HEK293 (cell line): ENCODE data around the gene ANGPTL5.
A peak's percentile ranks its signal among the peaks of the same experiment; 100 is the strongest.

Experiments used
- CTCF ChIA-PET: fragments of 350-600 bp; formaldehyde crosslinking; extraction: SDS; loops from one replicate; lab custom pipeline; 2021; ENCODE audit warnings: antibody characterized with exemption; lab: Yijun Ruan, JAX
- POLR2A ChIA-PET: fragments of 300-600 bp; formaldehyde crosslinking; extraction: SDS; loops from one replicate; lab custom pipeline; 2020; ENCODE audit warnings: antibody characterized with exemption, inconsistent platforms; lab: Yijun Ruan, JAX
- H3K27ac ChIP-seq: fragments of 200-500 bp; sonication (Bioruptor generic); 2 replicates; pipeline ENCODE4 v1.5.1; 2014; ENCODE audit warnings: low read depth, low read length, control low read depth, inconsistent platforms; ENCODE audit errors: extremely low read depth
- H3K36me3 ChIP-seq, 2 experiments: fragments of 200-500 bp in 1 of 2; sonication (Bioruptor generic) in 1 of 2; 1 replicate in 1 of 2; 2 replicates in 1 of 2; pipeline ENCODE4 v1.5.1; 2014 to 2017; ENCODE audit warnings: inconsistent platforms in 2 of 2, low read length in 2 of 2; ENCODE audit not compliant: control insufficient read depth in 2 of 2, insufficient read depth in 1 of 2
- H3K4me1 ChIP-seq: fragments of 200-500 bp; sonication (Bioruptor generic); 2 replicates; pipeline ENCODE4 v1.5.1; 2014; ENCODE audit warnings: mild to moderate bottlenecking, low read length, inconsistent platforms; ENCODE audit not compliant: control insufficient read depth, insufficient read depth
- H3K4me3 ChIP-seq: 2 replicates; pipeline ENCODE4 v1.5.1; 2011; ENCODE audit warnings: low read depth, mild to moderate bottlenecking, control low read depth, low read length, moderate library complexity
- H3K9me3 ChIP-seq: fragments of 200-500 bp; sonication (Bioruptor generic); 2 replicates; pipeline ENCODE4 v1.5.1; 2014; ENCODE audit warnings: low read depth, low read length, inconsistent platforms; ENCODE audit not compliant: control insufficient read depth, insufficient read depth
- FEZF1 ChIP-seq: fragments of 450-650 bp; formaldehyde crosslinking; IDR thresholded peaks from 2 replicates; pipeline ENCODE4 v1.5.1; 2016; ENCODE audit warnings: missing biosample characterization, missing genetic modification characterization
- GLIS1 ChIP-seq: fragments of 450-650 bp; formaldehyde crosslinking; IDR thresholded peaks from 2 replicates; pipeline ENCODE4 v1.5.1; 2016; ENCODE audit warnings: missing biosample characterization, missing genetic modification characterization
- HOXA7 ChIP-seq: sonication (generic); formaldehyde crosslinking; IDR thresholded peaks from 2 replicates; pipeline ENCODE4 v1.8.1; 2022; ENCODE audit warnings: missing genetic modification reagents, borderline replicate concordance
- MZF1 ChIP-seq: fragments of 450-650 bp; formaldehyde crosslinking; IDR thresholded peaks from 2 replicates; pipeline ENCODE4 v1.5.1; 2017; ENCODE audit warnings: missing biosample characterization, missing genetic modification characterization, borderline replicate concordance
- OVOL3 ChIP-seq: fragments of 450-650 bp; formaldehyde crosslinking; IDR thresholded peaks from 2 replicates; pipeline ENCODE4 v1.5.1; 2016; ENCODE audit warnings: missing biosample characterization, missing genetic modification characterization
- TRIM28 ChIP-seq: IDR thresholded peaks from 2 replicates; pipeline ENCODE4 v1.6.1; 2011; ENCODE audit warnings: low read length, control low read depth, borderline replicate concordance
- ZBTB17 ChIP-seq: fragments of 450-650 bp; formaldehyde crosslinking; IDR thresholded peaks from 2 replicates; pipeline ENCODE4 v1.5.1; 2016; ENCODE audit warnings: missing biosample characterization, missing genetic modification characterization
- ZEB2 ChIP-seq: fragments of 450-650 bp; formaldehyde crosslinking; IDR thresholded peaks from 2 replicates; pipeline ENCODE4 v1.5.1; 2016; ENCODE audit warnings: missing biosample characterization, missing genetic modification characterization
- ZFP69B ChIP-seq: fragments of 450-650 bp; formaldehyde crosslinking; IDR thresholded peaks from 2 replicates; pipeline ENCODE4 v1.5.1; 2016; ENCODE audit warnings: missing biosample characterization, missing genetic modification characterization
- ZNF23 ChIP-seq: fragments of 450-650 bp; formaldehyde crosslinking; IDR thresholded peaks from 2 replicates; pipeline ENCODE4 v1.5.1; 2016; ENCODE audit warnings: missing biosample characterization, missing genetic modification characterization, borderline replicate concordance
- ZNF335 ChIP-seq: fragments of 450-650 bp; formaldehyde crosslinking; conservative IDR thresholded peaks from 2 replicates; pipeline ENCODE4 v1.5.1; 2016; ENCODE audit warnings: missing biosample characterization, missing genetic modification characterization
- ZNF473 ChIP-seq: fragments of 450-650 bp; formaldehyde crosslinking; IDR thresholded peaks from 2 replicates; pipeline ENCODE4 v1.5.1; 2017; ENCODE audit warnings: missing biosample characterization, missing genetic modification characterization
- ZNF558 ChIP-seq: fragments of 450-650 bp; formaldehyde crosslinking; IDR thresholded peaks from 2 replicates; pipeline ENCODE4 v1.5.1; 2016; ENCODE audit warnings: missing biosample characterization, missing genetic modification characterization
- ZNF658 ChIP-seq: fragments of 450-650 bp; formaldehyde crosslinking; IDR thresholded peaks from 2 replicates; pipeline ENCODE4; 2016; ENCODE audit warnings: missing biosample characterization, missing genetic modification characterization
- ZNF670 ChIP-seq: fragments of 450-650 bp; formaldehyde crosslinking; IDR thresholded peaks from 2 replicates; pipeline ENCODE4 v1.5.1; 2016; ENCODE audit warnings: missing biosample characterization, missing genetic modification characterization, low read depth
- ZSCAN16 ChIP-seq: fragments of 450-650 bp; formaldehyde crosslinking; IDR thresholded peaks from 2 replicates; pipeline ENCODE4 v1.5.1; 2016; ENCODE audit warnings: missing biosample characterization, missing genetic modification characterization
- TF ChIP-seq, protein P1 (sequence below): fragments of 450-650 bp; formaldehyde crosslinking; IDR thresholded peaks from 2 replicates; pipeline ENCODE4 v1.5.1; 2016; ENCODE audit warnings: missing biosample characterization, missing genetic modification characterization
- TF ChIP-seq, protein P2 (sequence below): fragments of 450-650 bp; formaldehyde crosslinking; IDR thresholded peaks from 2 replicates; pipeline ENCODE4 v1.5.1; 2016; ENCODE audit warnings: missing biosample characterization, missing genetic modification characterization
- TF ChIP-seq, protein P3 (sequence below): fragments of 450-650 bp; formaldehyde crosslinking; IDR thresholded peaks from 2 replicates; pipeline ENCODE4 v1.5.1; 2016; ENCODE audit warnings: missing biosample characterization, missing genetic modification characterization
- TF ChIP-seq, protein P4 (sequence below): fragments of 450-650 bp; formaldehyde crosslinking; IDR thresholded peaks from 2 replicates; pipeline ENCODE4 v1.5.1; 2017; ENCODE audit warnings: missing biosample characterization, missing genetic modification characterization
- TF ChIP-seq, protein P5 (sequence below): fragments of 450-650 bp; formaldehyde crosslinking; IDR thresholded peaks from 2 replicates; pipeline ENCODE4 v1.5.1; 2016; ENCODE audit warnings: missing biosample characterization, missing genetic modification characterization

The ANGPTL5 gene

DNA sequence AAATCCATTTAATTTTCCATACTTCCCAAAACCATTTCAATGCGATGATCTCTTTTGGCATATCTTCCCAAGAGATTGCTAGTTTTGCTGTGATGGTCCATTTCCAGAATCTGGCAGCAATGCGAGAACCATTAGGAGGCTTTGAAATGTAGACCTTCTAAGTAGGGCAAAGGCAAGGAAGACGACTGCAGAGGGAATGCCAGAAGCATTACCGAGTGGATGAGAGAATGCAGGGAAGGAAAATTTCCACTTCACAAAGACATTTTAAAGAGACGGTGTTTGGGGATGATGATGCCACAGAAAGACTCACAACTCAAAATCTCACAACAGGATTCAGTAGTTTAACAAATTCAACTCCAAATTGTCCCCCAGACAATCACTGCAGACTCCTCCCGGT, 2.0 kb downstream of the ANGPTL5 start:
- Histone ChIP-seq H3K4me3 (peak overlapping the region; percentile 98), H3K27ac (no peak overlapping the region; the same call in 1 of the 2 replicates), H3K36me3 (no peaks in the 10 kb centered on the region), H3K4me1 (peaks cover 7% of the 10 kb centered on the region; the same call in 1 of the 2 replicates), H3K9me3 (no peaks in the 10 kb centered on the region)
- CTCF ChIA-PET, result interaction anchor here (0.8 to 1.5 kb wide), 6 partner anchors 21 to 96 kb away, joined by 3 to 13 read pairs (median 3); no protein-coding TSS in a partner anchor
- TF ChIP-seq, protein P1, sequence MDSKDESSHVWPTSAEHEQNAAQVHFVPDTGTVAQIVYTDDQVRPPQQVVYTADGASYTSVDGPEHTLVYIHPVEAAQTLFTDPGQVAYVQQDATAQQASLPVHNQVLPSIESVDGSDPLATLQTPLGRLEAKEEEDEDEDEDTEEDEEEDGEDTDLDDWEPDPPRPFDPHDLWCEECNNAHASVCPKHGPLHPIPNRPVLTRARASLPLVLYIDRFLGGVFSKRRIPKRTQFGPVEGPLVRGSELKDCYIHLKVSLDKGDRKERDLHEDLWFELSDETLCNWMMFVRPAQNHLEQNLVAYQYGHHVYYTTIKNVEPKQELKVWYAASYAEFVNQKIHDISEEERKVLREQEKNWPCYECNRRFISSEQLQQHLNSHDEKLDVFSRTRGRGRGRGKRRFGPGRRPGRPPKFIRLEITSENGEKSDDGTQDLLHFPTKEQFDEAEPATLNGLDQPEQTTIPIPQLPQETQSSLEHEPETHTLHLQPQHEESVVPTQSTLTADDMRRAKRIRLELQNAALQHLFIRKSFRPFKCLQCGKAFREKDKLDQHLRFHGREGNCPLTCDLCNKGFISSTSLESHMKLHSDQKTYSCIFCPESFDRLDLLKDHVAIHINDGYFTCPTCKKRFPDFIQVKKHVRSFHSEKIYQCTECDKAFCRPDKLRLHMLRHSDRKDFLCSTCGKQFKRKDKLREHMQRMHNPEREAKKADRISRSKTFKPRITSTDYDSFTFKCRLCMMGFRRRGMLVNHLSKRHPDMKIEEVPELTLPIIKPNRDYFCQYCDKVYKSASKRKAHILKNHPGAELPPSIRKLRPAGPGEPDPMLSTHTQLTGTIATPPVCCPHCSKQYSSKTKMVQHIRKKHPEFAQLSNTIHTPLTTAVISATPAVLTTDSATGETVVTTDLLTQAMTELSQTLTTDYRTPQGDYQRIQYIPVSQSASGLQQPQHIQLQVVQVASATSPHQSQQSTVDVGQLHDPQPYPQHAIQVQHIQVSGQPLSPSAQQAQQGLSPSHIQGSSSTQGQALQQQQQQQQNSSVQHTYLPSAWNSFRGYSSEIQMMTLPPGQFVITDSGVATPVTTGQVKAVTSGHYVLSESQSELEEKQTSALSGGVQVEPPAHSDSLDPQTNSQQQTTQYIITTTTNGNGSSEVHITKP (tag by site-specific recombination), result peak; percentile 53
- TF ChIP-seq, protein P2, sequence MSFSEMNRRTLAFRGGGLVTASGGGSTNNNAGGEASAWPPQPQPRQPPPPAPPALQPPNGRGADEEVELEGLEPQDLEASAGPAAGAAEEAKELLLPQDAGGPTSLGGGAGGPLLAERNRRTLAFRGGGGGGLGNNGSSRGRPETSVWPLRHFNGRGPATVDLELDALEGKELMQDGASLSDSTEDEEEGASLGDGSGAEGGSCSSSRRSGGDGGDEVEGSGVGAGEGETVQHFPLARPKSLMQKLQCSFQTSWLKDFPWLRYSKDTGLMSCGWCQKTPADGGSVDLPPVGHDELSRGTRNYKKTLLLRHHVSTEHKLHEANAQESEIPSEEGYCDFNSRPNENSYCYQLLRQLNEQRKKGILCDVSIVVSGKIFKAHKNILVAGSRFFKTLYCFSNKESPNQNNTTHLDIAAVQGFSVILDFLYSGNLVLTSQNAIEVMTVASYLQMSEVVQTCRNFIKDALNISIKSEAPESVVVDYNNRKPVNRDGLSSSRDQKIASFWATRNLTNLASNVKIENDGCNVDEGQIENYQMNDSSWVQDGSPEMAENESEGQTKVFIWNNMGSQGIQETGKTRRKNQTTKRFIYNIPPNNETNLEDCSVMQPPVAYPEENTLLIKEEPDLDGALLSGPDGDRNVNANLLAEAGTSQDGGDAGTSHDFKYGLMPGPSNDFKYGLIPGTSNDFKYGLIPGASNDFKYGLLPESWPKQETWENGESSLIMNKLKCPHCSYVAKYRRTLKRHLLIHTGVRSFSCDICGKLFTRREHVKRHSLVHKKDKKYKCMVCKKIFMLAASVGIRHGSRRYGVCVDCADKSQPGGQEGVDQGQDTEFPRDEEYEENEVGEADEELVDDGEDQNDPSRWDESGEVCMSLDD (tag by site-specific recombination), result no peak
- peak; percentile 58; the same call in 1 of the 2 replicates for TF ChIP-seq ZBTB17
- no peak; the same call in 1 of the 2 replicates for TF ChIP-seq ZNF558 (tag by site-specific recombination)
- 0 out of 2 replicates have a peak, but pooled peaks have one; percentile 19 for TF ChIP-seq MZF1 (tag by site-specific recombination)
- no peak for TF ChIP-seq ZNF658
- POLR2A ChIA-PET, result interaction anchor here (0.6 kb wide), 1 partner anchor 93 kb away, joined by 3 read pairs; no protein-coding TSS in a partner anchor

DNA sequence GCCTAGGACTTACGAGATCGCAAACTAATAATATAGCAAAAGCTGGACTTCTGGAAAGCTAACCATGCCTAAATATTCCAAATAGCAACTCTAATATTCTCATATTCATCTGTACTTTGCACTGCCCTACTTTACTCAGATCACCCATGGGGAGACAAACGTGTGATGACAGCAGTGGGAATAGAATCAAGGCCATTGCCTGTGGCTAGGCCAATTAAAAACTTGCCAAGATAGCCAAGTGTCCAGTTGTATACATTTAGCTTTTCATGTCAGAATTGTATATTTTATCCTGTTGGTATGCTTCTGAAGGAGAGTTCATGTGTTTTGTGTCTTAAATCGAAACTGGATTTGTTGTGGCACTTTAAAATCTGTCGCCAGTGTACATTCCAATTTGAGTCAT, 2.7 kb downstream of the ANGPTL5 start:
- no peak overlapping the region for H3K27ac ChIP-seq
- TF ChIP-seq ZSCAN16 (tag by site-specific recombination), result no peak
- TF ChIP-seq, protein P3, sequence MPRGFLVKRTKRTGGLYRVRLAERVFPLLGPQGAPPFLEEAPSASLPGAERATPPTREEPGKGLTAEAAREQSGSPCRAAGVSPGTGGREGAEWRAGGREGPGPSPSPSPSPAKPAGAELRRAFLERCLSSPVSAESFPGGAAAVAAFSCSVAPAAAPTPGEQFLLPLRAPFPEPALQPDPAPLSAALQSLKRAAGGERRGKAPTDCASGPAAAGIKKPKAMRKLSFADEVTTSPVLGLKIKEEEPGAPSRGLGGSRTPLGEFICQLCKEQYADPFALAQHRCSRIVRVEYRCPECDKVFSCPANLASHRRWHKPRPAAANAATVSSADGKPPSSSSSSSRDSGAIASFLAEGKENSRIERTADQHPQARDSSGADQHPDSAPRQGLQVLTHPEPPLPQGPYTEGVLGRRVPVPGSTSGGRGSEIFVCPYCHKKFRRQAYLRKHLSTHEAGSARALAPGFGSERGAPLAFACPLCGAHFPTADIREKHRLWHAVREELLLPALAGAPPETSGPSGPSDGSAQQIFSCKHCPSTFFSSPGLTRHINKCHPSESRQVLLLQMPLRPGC (tag by site-specific recombination), result no peak
- TF ChIP-seq, protein P4, sequence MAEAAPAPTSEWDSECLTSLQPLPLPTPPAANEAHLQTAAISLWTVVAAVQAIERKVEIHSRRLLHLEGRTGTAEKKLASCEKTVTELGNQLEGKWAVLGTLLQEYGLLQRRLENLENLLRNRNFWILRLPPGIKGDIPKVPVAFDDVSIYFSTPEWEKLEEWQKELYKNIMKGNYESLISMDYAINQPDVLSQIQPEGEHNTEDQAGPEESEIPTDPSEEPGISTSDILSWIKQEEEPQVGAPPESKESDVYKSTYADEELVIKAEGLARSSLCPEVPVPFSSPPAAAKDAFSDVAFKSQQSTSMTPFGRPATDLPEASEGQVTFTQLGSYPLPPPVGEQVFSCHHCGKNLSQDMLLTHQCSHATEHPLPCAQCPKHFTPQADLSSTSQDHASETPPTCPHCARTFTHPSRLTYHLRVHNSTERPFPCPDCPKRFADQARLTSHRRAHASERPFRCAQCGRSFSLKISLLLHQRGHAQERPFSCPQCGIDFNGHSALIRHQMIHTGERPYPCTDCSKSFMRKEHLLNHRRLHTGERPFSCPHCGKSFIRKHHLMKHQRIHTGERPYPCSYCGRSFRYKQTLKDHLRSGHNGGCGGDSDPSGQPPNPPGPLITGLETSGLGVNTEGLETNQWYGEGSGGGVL (tag by site-specific recombination), result no peak
- H3K4me3 ChIP-seq, result no peak overlapping the region
- no peaks in the 10 kb centered on the region for H3K36me3 ChIP-seq
- H3K9me3 ChIP-seq, result no peaks in the 10 kb centered on the region
- POLR2A ChIA-PET, result no interaction called here
- CTCF ChIA-PET, result interaction anchor here (1.5 kb wide), 1 partner anchor 53 kb away, joined by 6 read pairs; no protein-coding TSS in a partner anchor
- peaks cover 7% of the 10 kb centered on the region; the same call in 1 of the 2 replicates for H3K4me1 ChIP-seq

DNA sequence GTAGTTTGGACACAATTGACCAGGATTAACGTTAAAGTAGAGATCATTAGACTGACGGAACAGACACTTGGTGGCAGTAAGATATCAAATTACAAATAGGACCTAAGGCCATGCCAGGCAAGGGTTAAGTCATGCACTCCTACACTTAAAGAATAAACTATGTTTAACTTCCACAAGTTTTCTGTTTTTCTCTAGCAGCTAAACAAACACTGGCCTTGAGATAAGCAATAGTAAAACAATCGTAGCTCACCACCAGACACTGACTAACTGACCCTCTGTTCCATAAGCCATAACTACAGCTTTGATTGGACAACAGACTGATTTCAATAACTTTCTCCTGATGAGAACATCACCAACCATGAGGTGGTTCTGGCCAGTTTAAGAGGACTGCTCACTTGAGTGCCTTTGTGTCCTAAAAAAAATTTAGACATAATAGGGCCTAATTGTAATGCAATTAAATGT, 3.5 kb downstream of the ANGPTL5 start:
- Histone ChIP-seq H3K4me3 (no peak overlapping the region), H3K4me1 (peaks cover 7% of the 10 kb centered on the region; the same call in 1 of the 2 replicates), H3K27ac (no peak overlapping the region), H3K36me3 (no peaks in the 10 kb centered on the region), H3K9me3 (no peaks in the 10 kb centered on the region)
- ChIA-PET POLR2A (no interaction called here), CTCF (interaction anchor here (0.6 to 1.5 kb wide), 3 partner anchors 52 to 395 kb away, joined by 3 to 6 read pairs (median 4); no protein-coding TSS in a partner anchor)
- no peak for TF ChIP-seq ZNF670 (tag by site-specific recombination)
- peak; percentile 68 for TF ChIP-seq FEZF1
- peak; percentile 74; the same call in 1 of the 2 replicates for TF ChIP-seq TRIM28
- 0 out of 2 replicates have a peak, but pooled peaks have one; percentile 43 for TF ChIP-seq ZEB2 (tag by site-specific recombination)
- no peak for TF ChIP-seq ZNF658
- no peak for TF ChIP-seq ZNF473 (tag by site-specific recombination)
- no peak for TF ChIP-seq HOXA7 (CRISPR knock-in tag)
- no peak for TF ChIP-seq GLIS1 (tag by site-specific recombination)
- no peak for TF ChIP-seq ZNF23 (tag by site-specific recombination)
- TF ChIP-seq OVOL3 (tag by site-specific recombination), result peak; percentile 59; the same call in 1 of the 2 replicates
- TF ChIP-seq, protein P5, sequence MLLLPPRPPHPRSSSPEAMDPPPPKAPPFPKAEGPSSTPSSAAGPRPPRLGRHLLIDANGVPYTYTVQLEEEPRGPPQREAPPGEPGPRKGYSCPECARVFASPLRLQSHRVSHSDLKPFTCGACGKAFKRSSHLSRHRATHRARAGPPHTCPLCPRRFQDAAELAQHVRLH, result no peak
- peak; percentile 38 for TF ChIP-seq ZNF335 (tag by site-specific recombination)
- TF ChIP-seq ZFP69B (tag by site-specific recombination), result no peak
